ENCODE data around the gene FOXF1.

DNA sequence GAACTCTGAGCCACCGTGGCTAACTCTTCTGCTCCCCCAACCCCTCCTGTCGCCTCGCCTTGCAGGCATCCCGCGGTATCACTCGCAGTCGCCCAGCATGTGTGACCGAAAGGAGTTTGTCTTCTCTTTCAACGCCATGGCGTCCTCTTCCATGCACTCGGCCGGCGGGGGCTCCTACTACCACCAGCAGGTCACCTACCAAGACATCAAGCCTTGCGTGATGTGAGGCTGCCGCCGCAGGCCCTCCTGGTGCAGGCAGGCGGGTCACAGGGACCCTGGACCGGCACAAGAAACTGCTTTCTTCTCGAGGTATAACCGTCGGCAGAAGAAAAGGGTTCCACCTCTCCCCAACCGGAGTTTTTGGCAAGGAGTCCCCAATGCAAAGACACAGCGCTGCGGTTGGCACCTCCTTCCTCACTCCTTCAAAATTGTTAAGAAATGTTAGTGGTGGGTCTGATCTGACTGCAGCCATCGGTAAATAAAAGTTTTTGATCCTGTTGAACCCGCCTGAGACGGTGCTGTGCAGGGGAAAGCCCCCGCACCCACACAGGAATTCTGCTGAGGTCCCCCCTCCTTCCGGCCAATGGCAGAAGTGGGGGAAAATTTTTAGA, 2.6 kb downstream of the FOXF1 start:
- TF ChIP-seq, protein P1, sequence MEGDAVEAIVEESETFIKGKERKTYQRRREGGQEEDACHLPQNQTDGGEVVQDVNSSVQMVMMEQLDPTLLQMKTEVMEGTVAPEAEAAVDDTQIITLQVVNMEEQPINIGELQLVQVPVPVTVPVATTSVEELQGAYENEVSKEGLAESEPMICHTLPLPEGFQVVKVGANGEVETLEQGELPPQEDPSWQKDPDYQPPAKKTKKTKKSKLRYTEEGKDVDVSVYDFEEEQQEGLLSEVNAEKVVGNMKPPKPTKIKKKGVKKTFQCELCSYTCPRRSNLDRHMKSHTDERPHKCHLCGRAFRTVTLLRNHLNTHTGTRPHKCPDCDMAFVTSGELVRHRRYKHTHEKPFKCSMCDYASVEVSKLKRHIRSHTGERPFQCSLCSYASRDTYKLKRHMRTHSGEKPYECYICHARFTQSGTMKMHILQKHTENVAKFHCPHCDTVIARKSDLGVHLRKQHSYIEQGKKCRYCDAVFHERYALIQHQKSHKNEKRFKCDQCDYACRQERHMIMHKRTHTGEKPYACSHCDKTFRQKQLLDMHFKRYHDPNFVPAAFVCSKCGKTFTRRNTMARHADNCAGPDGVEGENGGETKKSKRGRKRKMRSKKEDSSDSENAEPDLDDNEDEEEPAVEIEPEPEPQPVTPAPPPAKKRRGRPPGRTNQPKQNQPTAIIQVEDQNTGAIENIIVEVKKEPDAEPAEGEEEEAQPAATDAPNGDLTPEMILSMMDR (IDR thresholded peaks at IDR 0.05; ENCODE audit: low read depth, low read length, missing input control) = no peak
- TF ChIP-seq, protein P2, sequence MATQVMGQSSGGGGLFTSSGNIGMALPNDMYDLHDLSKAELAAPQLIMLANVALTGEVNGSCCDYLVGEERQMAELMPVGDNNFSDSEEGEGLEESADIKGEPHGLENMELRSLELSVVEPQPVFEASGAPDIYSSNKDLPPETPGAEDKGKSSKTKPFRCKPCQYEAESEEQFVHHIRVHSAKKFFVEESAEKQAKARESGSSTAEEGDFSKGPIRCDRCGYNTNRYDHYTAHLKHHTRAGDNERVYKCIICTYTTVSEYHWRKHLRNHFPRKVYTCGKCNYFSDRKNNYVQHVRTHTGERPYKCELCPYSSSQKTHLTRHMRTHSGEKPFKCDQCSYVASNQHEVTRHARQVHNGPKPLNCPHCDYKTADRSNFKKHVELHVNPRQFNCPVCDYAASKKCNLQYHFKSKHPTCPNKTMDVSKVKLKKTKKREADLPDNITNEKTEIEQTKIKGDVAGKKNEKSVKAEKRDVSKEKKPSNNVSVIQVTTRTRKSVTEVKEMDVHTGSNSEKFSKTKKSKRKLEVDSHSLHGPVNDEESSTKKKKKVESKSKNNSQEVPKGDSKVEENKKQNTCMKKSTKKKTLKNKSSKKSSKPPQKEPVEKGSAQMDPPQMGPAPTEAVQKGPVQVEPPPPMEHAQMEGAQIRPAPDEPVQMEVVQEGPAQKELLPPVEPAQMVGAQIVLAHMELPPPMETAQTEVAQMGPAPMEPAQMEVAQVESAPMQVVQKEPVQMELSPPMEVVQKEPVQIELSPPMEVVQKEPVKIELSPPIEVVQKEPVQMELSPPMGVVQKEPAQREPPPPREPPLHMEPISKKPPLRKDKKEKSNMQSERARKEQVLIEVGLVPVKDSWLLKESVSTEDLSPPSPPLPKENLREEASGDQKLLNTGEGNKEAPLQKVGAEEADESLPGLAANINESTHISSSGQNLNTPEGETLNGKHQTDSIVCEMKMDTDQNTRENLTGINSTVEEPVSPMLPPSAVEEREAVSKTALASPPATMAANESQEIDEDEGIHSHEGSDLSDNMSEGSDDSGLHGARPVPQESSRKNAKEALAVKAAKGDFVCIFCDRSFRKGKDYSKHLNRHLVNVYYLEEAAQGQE (IDR thresholded peaks at IDR 0.05) = no peak
- no peak for TF ChIP-seq HNF4A (conservative IDR thresholded peaks at IDR 0.05)
- TF ChIP-seq, protein P3, sequence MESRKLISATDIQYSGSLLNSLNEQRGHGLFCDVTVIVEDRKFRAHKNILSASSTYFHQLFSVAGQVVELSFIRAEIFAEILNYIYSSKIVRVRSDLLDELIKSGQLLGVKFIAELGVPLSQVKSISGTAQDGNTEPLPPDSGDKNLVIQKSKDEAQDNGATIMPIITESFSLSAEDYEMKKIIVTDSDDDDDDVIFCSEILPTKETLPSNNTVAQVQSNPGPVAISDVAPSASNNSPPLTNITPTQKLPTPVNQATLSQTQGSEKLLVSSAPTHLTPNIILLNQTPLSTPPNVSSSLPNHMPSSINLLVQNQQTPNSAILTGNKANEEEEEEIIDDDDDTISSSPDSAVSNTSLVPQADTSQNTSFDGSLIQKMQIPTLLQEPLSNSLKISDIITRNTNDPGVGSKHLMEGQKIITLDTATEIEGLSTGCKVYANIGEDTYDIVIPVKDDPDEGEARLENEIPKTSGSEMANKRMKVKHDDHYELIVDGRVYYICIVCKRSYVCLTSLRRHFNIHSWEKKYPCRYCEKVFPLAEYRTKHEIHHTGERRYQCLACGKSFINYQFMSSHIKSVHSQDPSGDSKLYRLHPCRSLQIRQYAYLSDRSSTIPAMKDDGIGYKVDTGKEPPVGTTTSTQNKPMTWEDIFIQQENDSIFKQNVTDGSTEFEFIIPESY (IDR thresholded peaks at IDR 0.05) = no peak
- TF ChIP-seq YY1 (IDR thresholded peaks at IDR 0.05) = no peak
- no peak for TF ChIP-seq FOXA1 (IDR thresholded peaks at IDR 0.05)
- no peak for TF ChIP-seq TAF1 (conservative IDR thresholded peaks at IDR 0.05)
- TF ChIP-seq, protein P4, sequence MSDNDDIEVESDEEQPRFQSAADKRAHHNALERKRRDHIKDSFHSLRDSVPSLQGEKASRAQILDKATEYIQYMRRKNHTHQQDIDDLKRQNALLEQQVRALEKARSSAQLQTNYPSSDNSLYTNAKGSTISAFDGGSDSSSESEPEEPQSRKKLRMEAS (IDR thresholded peaks at IDR 0.05) = no peak
- no peak for TF ChIP-seq JUND (IDR thresholded peaks at IDR 0.05)
- TF ChIP-seq, protein P5, sequence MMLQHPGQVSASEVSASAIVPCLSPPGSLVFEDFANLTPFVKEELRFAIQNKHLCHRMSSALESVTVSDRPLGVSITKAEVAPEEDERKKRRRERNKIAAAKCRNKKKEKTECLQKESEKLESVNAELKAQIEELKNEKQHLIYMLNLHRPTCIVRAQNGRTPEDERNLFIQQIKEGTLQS (IDR thresholded peaks at IDR 0.05) = no peak
- TF ChIP-seq GABPA (IDR thresholded peaks at IDR 0.05 in 1 of 2, conservative IDR thresholded peaks at IDR 0.05 in 1 of 2) = no peak
- no peak for TF ChIP-seq RAD21 (IDR thresholded peaks at IDR 0.05)
- TF ChIP-seq SP1 (IDR thresholded peaks at IDR 0.05) = no peak

All from liver (tissue), 3 donors.